ENCODE results near the gene STX1B.
"Not testable (repeated sequence)": the region's sequence is repeated elsewhere in the genome, so short reads cannot be mapped to it uniquely, and the experiment has no call there.

The STX1B gene

GRCh38 chr16:30951750-30952149, 58.7 kb downstream of the STX1B start:
- no peak for DNase-seq (ENCODE audit: low spot score)

DNA sequence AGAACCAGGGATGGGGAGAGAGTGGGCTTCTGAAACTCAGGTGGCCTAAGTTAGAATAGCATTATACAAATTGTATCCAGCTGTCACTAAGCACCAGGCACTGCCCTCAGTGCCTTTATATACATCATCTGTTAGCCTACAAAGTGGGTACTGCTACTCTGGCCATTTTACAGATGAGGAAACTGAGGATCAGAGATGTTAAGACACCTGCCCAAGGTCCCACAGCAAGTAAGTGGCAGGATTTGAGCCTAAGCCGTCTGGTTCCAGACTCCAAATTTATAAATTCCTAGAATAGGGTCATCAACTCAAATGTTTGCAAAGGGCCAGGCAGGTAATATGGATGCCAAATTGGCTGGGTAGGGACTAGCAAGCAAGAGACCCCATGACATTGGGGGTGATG, 59.2 kb downstream of the STX1B start:
- DNase-seq (ENCODE audit: low spot score), result no peak

GRCh38 chr16:30950516-30951065, 59.8 kb downstream of the STX1B start:
- DNase-seq (ENCODE audit: low spot score), result no peak

DNA sequence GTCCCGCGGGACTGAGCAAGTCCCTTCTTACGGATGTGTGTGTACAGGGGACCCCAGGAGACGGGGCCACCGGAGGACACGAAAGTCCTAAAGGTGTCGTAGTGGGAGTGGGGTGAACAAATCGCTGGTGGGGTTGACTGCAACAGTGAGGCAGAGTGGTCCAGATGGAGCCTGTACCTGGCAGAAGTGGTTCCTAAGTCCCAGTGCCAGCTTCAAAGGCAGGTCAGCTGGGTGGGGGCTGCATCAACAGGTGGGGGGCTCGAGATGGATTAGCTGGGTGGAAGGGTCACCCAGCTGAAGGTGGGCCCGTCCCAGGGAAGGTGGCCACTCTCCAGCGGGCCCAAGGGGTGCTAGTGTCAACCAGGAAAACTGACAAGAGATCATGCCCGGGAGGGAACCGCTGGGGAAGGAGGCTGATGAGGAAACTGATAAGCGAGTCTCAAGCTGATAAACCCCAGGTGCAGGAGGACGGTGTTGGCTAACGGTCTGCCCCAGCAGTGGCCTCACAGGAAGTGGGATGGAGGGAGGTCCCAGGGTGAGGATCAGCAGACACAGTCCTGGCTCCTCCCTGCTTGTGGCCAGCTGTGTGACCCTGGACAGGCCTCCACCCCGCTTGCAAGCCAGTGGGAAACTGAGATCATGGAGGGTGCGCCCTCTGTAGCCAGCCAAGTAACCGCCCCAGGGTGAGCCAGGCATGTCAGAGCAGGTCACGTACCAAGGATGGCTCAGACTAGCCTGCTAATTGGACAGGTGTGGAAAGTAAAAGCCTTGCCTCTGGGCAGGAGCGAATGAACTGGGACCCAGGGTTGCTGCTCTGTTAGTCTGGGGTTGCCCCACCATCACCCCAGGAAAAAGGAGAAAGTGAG, 60.6 kb downstream of the STX1B start:
- no peak for DNase-seq (ENCODE audit: low spot score)

GRCh38 chr16:30948667-30949649, 61.5 kb downstream of the STX1B start, which contains the start of gene ORAI3:
Gene ORAI3 (plus strand): TSS chr16:30949068. CDS start chr16:30949290, 222 bp downstream.
- DNase-seq (ENCODE audit: low spot score), result peak; percentile 68

DNA sequence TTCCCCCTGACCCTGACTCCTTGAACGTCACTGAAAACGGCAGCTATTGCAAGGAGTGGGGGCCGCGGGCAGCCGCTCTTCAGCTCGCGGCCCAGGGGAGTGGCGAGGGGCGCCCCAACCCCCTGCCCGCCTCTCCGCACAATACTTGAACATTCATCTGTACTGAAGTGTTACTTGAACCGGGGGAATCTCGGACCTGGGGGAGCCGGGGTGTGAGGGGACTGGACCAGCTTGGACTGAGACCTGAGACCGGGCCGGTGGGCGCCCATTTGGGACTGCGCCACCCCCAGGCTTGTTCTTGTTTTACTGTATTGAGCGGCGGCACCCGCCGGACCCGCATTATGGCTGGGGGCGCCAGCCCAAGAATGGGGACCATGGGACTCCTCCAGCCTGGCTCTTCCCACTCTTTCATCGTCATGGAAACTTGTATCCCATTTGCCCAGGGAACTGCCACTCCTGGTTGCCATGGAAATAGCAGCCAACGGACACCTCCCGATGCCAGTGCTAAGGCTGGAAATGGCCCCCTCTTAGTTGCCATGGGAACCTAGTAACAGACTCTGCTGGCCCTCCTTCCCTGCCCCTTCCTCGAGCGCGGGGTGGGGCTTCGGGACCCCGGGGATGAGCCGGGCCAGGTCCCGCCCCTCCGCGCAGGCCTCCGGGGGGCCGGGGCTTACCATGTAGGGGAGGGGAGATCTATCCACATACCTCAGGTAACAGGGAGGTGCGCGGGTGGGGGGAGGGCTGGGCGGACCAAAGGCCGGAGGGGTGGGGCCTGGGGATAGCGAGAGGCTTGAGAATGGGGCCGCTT, 62.4 kb downstream of the STX1B start:
- peak; percentile 91 for DNase-seq (ENCODE audit: low spot score)

GRCh38 chr16:30947541-30947858, 62.9 kb downstream of the STX1B start:
- DNase-seq (ENCODE audit: low spot score), result no peak

DNA sequence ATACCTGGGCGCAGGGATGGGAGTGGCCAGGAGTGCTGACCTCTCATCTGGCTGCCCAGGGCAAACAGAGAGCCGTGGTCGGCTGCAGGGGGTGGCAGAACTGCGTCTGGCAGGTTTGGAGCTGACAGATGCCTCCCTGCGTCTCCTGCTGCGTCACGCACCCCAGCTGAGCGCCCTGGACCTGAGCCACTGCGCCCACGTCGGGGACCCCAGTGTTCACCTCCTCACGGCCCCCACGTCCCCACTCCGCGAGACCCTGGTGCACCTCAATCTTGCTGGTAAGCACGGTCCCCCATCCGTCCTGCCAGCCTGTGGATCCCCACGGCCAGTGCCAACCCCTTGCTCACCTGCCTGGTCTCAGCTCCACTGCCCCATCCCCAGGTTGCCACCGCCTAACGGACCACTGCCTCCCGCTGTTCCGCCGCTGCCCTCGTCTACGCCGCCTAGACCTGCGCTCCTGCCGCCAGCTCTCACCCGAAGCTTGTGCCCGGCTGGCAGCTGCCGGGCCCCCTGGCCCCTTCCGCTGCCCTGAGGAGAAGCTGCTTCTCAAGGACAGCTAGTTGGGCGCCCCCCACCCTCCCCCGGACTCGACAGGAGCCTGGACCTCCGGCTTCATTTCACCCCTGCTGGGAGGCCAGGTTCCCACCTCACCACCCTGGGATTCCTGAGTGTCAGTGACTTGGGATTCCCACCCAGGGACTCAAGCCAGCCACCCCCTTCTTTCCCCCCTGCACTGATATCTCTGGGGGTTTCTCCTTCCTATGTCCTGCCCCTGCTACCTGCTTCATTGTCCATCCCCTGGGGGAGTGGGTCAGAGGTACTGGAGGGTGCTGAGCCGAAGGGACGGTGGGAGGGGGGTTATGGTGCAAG, 63.5 kb downstream of the STX1B start:
- DNase-seq (ENCODE audit: low spot score), result no peak

GRCh38 chr16:30944352-30944751, 66.1 kb downstream of the STX1B start:
- DNase-seq (ENCODE audit: low spot score), result no peak

- no peak for DNase-seq (ENCODE audit: low spot score)
Observed at GRCh38 chr16:30942426-30942806, 68.0 kb downstream of the STX1B start.

DNA sequence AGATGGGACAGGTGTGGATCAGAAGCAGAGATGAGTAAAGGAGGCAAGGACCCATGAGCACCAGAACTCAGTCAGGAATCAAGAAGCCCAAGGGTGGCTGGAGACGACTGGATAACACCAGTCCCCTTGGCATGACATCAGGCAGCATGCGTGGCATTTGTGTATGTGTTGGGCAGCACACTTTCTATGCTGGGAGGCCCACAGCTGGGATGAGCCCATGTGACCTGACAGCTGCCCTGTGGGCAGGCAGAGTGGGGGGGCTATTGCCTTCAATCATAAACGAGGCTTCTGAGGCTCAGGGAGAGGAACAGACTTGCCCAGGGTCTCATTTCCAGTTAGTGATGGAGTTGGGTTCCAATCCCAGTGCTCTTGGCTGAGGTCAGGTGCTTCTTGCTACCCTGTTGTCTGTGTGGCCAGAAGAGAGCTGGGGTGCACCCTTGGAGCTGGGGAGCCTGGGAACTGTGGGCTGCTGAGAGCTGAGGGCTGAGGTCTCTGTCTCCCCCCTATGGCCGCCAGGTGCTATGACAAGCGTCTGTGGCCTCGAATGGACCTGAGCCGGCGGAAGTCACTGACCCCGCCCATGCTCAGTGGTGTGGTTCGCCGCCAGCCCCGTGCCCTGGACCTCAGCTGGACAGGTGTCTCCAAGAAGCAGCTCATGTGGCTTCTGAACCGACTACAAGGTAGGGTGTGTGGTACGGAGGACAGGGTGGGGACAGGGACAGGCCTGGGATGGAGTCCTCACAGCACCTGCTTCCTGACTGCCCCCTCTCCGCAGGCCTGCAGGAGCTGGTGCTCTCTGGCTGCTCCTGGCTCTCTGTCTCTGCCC, 68.6 kb downstream of the STX1B start:
- DNase-seq (ENCODE audit: low spot score), result peak; percentile 51

DNA sequence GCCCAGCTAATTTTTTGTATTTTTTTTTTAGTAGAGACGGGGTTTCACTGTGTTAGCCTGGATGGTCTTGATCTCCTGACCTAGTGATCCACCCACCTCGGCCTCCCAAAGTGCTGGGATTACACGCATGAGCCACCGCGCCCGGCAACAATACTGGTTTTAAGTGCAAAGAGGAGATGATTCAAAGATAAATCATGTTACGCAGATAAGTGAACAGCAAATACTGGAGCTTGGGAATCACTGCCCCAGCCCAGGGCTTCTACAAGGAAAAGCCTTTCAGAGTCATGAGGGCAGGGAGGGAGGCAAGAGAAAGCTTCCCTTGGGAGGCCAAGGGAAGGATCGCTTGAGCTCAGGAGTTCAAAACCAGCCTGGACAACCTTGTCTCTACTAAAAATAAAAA, 70.9 kb downstream of the STX1B start:
- DNase-seq (ENCODE audit: low spot score), result not testable (repeated sequence)

Measured in globus pallidus (tissue), 1 donor.